ENCODE data around the gene CDC14B. TPM values are rescaled to one million over a fixed set of nuclear protein-coding genes. Genes with fewer than 3 reads are reported as not detected.

The CDC14B gene
- total RNA-seq, 1 experiment from 2014 or later = 28.4 TPM

DNA sequence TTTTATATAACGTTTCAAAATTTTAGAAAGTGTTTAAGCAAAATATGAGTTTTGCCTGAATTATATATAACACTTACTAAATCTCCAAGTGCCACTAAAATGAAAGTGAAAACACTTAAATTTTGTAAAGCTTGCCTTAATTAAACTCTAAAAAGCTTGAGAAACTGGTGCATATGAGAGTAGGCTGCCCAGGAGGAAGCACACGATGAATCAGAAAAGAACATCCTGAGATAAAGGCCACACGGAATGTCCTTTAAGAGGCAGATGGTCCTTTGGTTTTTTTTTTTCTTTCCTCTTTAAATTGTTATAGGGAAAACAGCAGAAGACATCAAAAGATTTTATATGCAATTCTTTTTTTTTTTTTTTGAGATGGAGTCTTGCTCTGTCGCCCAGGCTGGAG, 109.4 kb downstream of the CDC14B start:
- H3K4me1 Mint-ChIP-seq = peaks cover 9 to 12% of the 10 kb centered on the region in 2 experiments
- no peak overlapping the region for H3K4me3 Mint-ChIP-seq
- no peaks in the 10 kb centered on the region for H3K27me3 ChIP-seq (ENCODE audit: insufficient read depth, low read length)
- no peak for DNase-seq
- no peak overlapping the region for H3K18ac ChIP-seq (ENCODE audit: insufficient read length, low read depth, low read length)
- H3K27me3 Mint-ChIP-seq (ENCODE audit: low read depth) = no peaks in the 10 kb centered on the region
- H4K5ac ChIP-seq (ENCODE audit: insufficient read length, low read depth, low read length) = no peak overlapping the region
- no peak overlapping the region for H3K14ac ChIP-seq (ENCODE audit: insufficient read depth, low read length)
- H3K4ac ChIP-seq (ENCODE audit: low read depth, low read length) = no peak overlapping the region
- no peak overlapping the region for H3T11ph ChIP-seq (ENCODE audit: low read length)
- no peaks in the 10 kb centered on the region for H3K9me3 Mint-ChIP-seq
- no peak overlapping the region for H4K8ac ChIP-seq (replicated peaks; ENCODE audit: insufficient read length, low read depth, low read length)
- no peak overlapping the region for H2BK15ac ChIP-seq (ENCODE audit: low read depth, low read length)
- no peak overlapping the region for H3K9ac ChIP-seq (ENCODE audit: extremely low read depth, insufficient read length, low read length)
- no peaks in the 10 kb centered on the region for H4K20me1 ChIP-seq (ENCODE audit: control insufficient read depth, insufficient read depth, insufficient read length)
- no peak overlapping the region for H2AFZ ChIP-seq (ENCODE audit: low read length)
- H3K23me2 ChIP-seq (ENCODE audit: insufficient read length, low read depth, low read length, poor library complexity, severe bottlenecking) = no peaks in the 10 kb centered on the region
- H3K27ac Mint-ChIP-seq = peak overlapping the region; percentile 72 to 85 (median 83); a peak in 5 of 7 replicates
- no peak overlapping the region for H2BK120ac ChIP-seq (ENCODE audit: low read depth, low read length, poor library complexity, severe bottlenecking)
- H3K36me3 Mint-ChIP-seq (ENCODE audit: insufficient read depth in 1 of 3, low read depth in 3 of 3) = peaks cover 9 to 29% (median 18%) of the 10 kb centered on the region in 3 experiments; a peak in 6 of 7 replicates
- no peak for TF ChIP-seq CTCF (conservative IDR thresholded peaks at IDR 0.05)
- H2BK12ac ChIP-seq (ENCODE audit: insufficient read length, low read depth, low read length) = no peak overlapping the region
- no peak overlapping the region for H3K23ac ChIP-seq (ENCODE audit: insufficient read length, low read depth, low read length)
- H3K27ac ChIP-seq (ENCODE audit: insufficient read length, low read depth, low read length) = no peak overlapping the region
- H4K91ac ChIP-seq (ENCODE audit: insufficient read length, low read depth, low read length) = no peak overlapping the region
- no CpG with 5 or more reads among the region's 4 CpGs for WGBS (ENCODE audit: extremely low coverage, insufficient read length, low lambda C conversion rate)
- no peak overlapping the region for H3K56ac ChIP-seq (ENCODE audit: insufficient read length, low read depth, low read length)
- no peaks in the 10 kb centered on the region for H3K79me1 ChIP-seq (ENCODE audit: insufficient read depth, low read depth, low read length, poor library complexity, severe bottlenecking)
- no peak overlapping the region for H2BK20ac ChIP-seq (ENCODE audit: low read depth, low read length, poor library complexity, severe bottlenecking)
- H3K79me2 ChIP-seq (ENCODE audit: insufficient read depth, low read length) = no peaks in the 10 kb centered on the region
- H3K4me2 ChIP-seq (ENCODE audit: insufficient read depth, insufficient read length, low read length) = no peak overlapping the region
- no peak overlapping the region for H2AK5ac ChIP-seq (ENCODE audit: insufficient read length, low read length)
- no peaks in the 10 kb centered on the region for H3K9me3 ChIP-seq (ENCODE audit: control insufficient read depth, low read depth, low read length)
- no peak overlapping the region for H2BK5ac ChIP-seq (ENCODE audit: insufficient read length, low read length)
- no peaks in the 10 kb centered on the region for H3K4me1 ChIP-seq (ENCODE audit: insufficient read depth, low read length)
